CD4-positive, alpha-beta T cell (primary cell): ENCODE measurements around the gene CD247. TPM values are rescaled to one million over a fixed set of nuclear protein-coding genes. Genes with fewer than 3 reads are reported as not detected.

Experiments
- ATAC-seq: fragments of 200-7000 bp; cut with Tn5 transposase; one replicate; pipeline ENCODE4 v1.10.0; 2022; ENCODE audit warnings: mild to moderate bottlenecking; ENCODE audit not compliant: poor library complexity
- CTCF ChIA-PET: fragments of 350-600 bp; sonication (Branson Sonifier 250); formaldehyde crosslinking; loops from one replicate; lab custom pipeline; 2021; ENCODE audit warnings: antibody characterized with exemption, inconsistent platforms; lab: Charles Lee
- POLR2A ChIA-PET: fragments of 350-600 bp; sonication (Branson Sonifier 250); formaldehyde crosslinking; loops from one replicate; lab custom pipeline; 2021; ENCODE audit warnings: antibody characterized with exemption, inconsistent platforms; lab: Charles Lee
- DNase-seq, 14 experiments: peaks; one replicate each; pipeline ENCODE4 v3.0.0-alpha.2; 2013 to 2020; ENCODE audit warnings: mixed read lengths in 2 of 14
- H3K27ac ChIP-seq, 2 donors: one replicate each; pipeline versions ENCODE4 v1.5.1 to v1.7.0; 2013; ENCODE audit warnings: low read length in 2 of 2, low read depth in 1 of 2, mild to moderate bottlenecking in 1 of 2
- H3K27me3 ChIP-seq, 2 experiments: 1 replicate in 1 of 2; 2 replicates in 1 of 2; pipeline versions ENCODE4 v1.6.1 to v1.7.0; 2013; ENCODE audit warnings: low read length in 2 of 2, control low read depth in 1 of 2, mild to moderate bottlenecking in 1 of 2, moderate library complexity in 1 of 2; ENCODE audit not compliant: insufficient read depth in 2 of 2, control insufficient read depth in 1 of 2
- H3K36me3 ChIP-seq: one replicate; pipeline ENCODE4 v1.6.1; 2013; ENCODE audit warnings: low read length, control low read depth; ENCODE audit not compliant: insufficient read depth
- H3K4me1 ChIP-seq: one replicate; pipeline ENCODE4 v1.6.1; 2013; ENCODE audit warnings: low read length, control low read depth; ENCODE audit not compliant: insufficient read depth
- H3K4me3 ChIP-seq: one replicate; pipeline ENCODE4 v1.5.1; 2013; ENCODE audit warnings: mild to moderate bottlenecking, low read length, moderate library complexity
- H3K9me3 ChIP-seq, 2 experiments: 1 replicate in 1 of 2; 2 replicates in 1 of 2; pipeline versions ENCODE4 v1.6.1 to v1.7.0; 2013; ENCODE audit warnings: low read length in 2 of 2, mild to moderate bottlenecking in 2 of 2, control low read depth in 1 of 2, moderate library complexity in 1 of 2; ENCODE audit not compliant: control insufficient read depth in 1 of 2, insufficient read depth in 1 of 2
- H3K27ac Mint-ChIP-seq: one replicate; pipeline ENCODE4 v1.8.0; 2020; ENCODE audit warnings: mixed read lengths
- H3K27me3 Mint-ChIP-seq: one replicate; pipeline ENCODE4 v1.8.0; 2021; ENCODE audit warnings: mixed read lengths
- H3K36me3 Mint-ChIP-seq: one replicate; pipeline ENCODE4 v1.8.0; 2021; ENCODE audit warnings: low read depth, mixed read lengths
- H3K4me1 Mint-ChIP-seq: one replicate; pipeline ENCODE4 v1.8.0; 2021; ENCODE audit warnings: low read depth, mixed read lengths
- H3K4me3 Mint-ChIP-seq: one replicate; pipeline ENCODE4 v1.8.0; 2020; ENCODE audit warnings: mild to moderate bottlenecking, mixed read lengths
- H3K9me3 Mint-ChIP-seq: one replicate; pipeline ENCODE4 v1.8.0; 2020; ENCODE audit warnings: mixed read lengths
- intact Hi-C, 2 experiments: fragments of 100-400 bp; cut with DNase I in 1 of 2; cut with micrococcal nuclease in 1 of 2; formaldehyde crosslinking; loops; one replicate each; pipeline versions ENCODE4 v1.15.1 to v1.9.0; 2023 to 2025; cut with DNase I, micrococcal nuclease
- total RNA-seq, 174 experiments: library from RNA in 2 of 174; stranded (reverse) in 2 of 174; gene quantifications; one replicate each; pipeline ENCODE4 v1.2.3 and lab custom pipeline; 2021 to 2026
- TF ChIP-seq, protein P1 (sequence below): fragments of 200-600 bp; IDR thresholded peaks from one replicate; pipeline ENCODE4 v1.8.0; 2022; ENCODE audit warnings: antibody characterized with exemption, mild to moderate bottlenecking

Gene CD247
- total RNA-seq, 2 experiments from 2014 or later, result 355 to 378 TPM

DNA sequence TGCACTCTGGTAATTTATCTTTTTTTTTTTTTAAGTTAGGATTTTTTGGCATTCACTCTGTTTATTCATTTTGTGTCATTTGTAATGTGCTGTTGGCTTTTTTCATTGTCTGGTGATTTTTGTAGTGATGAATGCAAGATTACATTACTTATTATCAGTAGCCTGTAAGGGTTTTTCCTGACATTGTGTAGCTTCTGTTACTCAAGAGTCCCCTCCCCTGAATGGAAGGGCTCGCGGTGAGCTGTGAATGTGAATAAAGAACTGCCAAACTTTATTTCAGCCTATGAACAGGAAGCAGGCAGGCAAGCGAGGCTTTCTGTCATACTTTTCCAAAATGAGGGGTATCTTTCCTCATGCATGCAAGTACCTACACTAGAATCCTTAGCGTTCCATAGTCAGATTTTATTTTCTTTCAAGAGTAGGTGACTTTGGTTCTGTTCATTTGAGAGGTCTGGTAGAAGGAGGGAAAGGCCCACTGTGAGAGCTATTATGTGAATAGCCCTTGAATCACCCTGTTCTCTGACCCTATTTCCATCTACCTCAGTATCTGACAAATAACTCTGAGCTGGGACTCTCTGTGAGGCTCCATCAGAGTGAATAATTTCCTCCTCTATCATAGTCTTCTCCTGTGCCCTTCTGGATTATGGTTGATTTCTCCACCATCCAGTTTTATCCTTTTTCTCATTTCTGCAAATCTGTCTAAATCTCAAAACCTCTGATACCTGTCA lies 114.0 kb downstream of the CD247 start:
- H3K27ac Mint-ChIP-seq, result no peak overlapping the region
- CTCF ChIA-PET, result interaction anchor here (3.8 kb wide), 1 partner anchor 130 kb away, joined by 17 read pairs; no protein-coding TSS in a partner anchor

DNA sequence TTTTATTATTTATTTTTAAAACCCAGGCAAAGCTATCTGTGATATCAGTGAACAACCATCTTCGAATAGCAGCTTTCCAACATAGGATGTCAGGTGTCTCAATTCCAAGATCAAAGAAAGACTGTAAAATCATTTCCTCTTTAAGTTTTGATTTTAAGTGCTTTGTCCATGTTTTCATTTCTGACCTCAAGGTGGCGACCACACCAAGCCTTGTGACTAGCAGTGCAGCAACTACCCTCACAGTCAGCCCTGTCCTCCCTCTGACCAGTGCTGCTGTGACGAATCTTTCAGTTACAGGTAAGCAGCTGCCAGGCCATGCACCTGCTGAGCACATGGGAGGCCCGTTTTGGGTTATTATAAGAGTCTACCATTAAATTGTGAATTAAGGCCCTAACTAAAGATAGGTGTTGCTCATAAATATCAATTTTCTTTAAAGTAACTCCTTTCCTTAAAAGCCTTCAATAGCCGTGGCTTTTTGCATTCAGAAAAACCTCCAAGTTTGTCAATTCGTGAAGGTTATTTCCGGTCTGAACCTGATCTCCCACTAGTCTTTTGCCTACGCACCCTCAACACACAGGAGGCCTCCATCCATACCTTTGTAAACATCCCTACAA lies 117.0 kb downstream of the CD247 start:
- ChIA-PET POLR2A (interaction anchor here (0.6 kb wide), 1 partner anchor 16 kb away, joined by 3 read pairs; no protein-coding TSS in a partner anchor), CTCF (interaction anchor here (0.9 to 3.8 kb wide), 10 partner anchors 8 to 154 kb away, joined by 3 to 17 read pairs (median 3); partner anchors contain the start of gene CD247)
- TF ChIP-seq, protein P1, sequence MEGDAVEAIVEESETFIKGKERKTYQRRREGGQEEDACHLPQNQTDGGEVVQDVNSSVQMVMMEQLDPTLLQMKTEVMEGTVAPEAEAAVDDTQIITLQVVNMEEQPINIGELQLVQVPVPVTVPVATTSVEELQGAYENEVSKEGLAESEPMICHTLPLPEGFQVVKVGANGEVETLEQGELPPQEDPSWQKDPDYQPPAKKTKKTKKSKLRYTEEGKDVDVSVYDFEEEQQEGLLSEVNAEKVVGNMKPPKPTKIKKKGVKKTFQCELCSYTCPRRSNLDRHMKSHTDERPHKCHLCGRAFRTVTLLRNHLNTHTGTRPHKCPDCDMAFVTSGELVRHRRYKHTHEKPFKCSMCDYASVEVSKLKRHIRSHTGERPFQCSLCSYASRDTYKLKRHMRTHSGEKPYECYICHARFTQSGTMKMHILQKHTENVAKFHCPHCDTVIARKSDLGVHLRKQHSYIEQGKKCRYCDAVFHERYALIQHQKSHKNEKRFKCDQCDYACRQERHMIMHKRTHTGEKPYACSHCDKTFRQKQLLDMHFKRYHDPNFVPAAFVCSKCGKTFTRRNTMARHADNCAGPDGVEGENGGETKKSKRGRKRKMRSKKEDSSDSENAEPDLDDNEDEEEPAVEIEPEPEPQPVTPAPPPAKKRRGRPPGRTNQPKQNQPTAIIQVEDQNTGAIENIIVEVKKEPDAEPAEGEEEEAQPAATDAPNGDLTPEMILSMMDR, result peak; percentile 77
- no peaks in the 10 kb centered on the region for H3K9me3 Mint-ChIP-seq
- Histone ChIP-seq H3K4me1 (no peaks in the 10 kb centered on the region), H3K9me3 (no peaks in the 10 kb centered on the region), H3K27ac (no peak overlapping the region), H3K36me3 (peaks cover 24% of the 10 kb centered on the region), H3K27me3 (no peaks in the 10 kb centered on the region), H3K4me3 (no peak overlapping the region)
- no peak overlapping the region for H3K27ac Mint-ChIP-seq
- H3K4me3 Mint-ChIP-seq, result no peak overlapping the region
- H3K27me3 Mint-ChIP-seq, result no peaks in the 10 kb centered on the region
- no peaks in the 10 kb centered on the region for H3K4me1 Mint-ChIP-seq
- ATAC-seq, result peak; percentile 58
- intact Hi-C loops, result loop anchor here (1.0 to 5.0 kb wide), 3 partner anchors 41 to 132 kb away; no protein-coding TSS in a partner anchor
- H3K36me3 Mint-ChIP-seq, result peaks cover 82% of the 10 kb centered on the region
- DNase-seq, result peak in 13 of 14 experiments; percentile 17 to 76 (median 37)

More for the DNA sequence above, 114.0 kb downstream of the CD247 start:
- Mint-ChIP-seq H3K27me3 (no peaks in the 10 kb centered on the region), H3K4me1 (no peaks in the 10 kb centered on the region), H3K9me3 (no peaks in the 10 kb centered on the region), H3K36me3 (peaks cover 78% of the 10 kb centered on the region), H3K4me3 (no peak overlapping the region)
- no peak overlapping the region for H3K4me3 ChIP-seq
- DNase-seq (no peak), ATAC-seq (no peak)
- peaks cover 13% of the 10 kb centered on the region for H3K36me3 ChIP-seq
- no peaks in the 10 kb centered on the region for H3K9me3 ChIP-seq
- TF ChIP-seq, protein P1, result no peak
- no peaks in the 10 kb centered on the region for H3K4me1 ChIP-seq
- no peaks in the 10 kb centered on the region for H3K27me3 ChIP-seq
- POLR2A ChIA-PET, result no interaction called here
- H3K27ac ChIP-seq, result no peak overlapping the region
- intact Hi-C loops, result loop anchor here in 1 of 2 experiments (5.0 kb wide), 1 partner anchor 38 kb away; no protein-coding TSS in a partner anchor

DNA sequence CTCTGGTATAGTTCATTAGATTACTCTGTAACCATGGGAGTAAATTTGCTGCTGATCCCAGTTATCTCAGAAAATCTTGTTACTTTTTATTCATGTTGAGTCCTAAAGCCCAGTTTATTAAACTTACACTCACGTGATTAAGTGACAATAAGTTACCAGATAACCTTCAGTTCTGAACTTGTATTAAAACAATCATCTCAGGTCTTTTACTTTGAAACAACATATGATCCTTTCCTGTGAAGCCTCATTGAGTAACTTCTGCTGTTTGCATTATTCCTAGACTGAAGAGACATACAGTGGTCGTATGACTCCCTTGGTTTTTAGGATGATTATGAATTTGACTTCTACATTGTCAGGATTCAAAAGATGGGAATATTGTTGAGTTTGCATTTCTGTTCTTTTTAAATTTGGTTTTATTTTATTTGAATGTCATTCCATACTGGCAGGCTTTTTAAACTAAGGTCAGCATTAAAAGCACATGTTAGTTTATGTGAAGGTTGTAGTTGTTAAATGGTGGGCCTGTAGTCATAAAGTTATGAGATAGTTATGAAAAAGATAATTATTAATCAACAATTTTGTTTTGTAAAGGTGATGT lies 117.9 kb downstream of the CD247 start:
- H3K27ac Mint-ChIP-seq, result no peak overlapping the region
- DNase-seq, result no peak
- H3K4me1 ChIP-seq, result no peaks in the 10 kb centered on the region
- H3K9me3 Mint-ChIP-seq, result no peaks in the 10 kb centered on the region
- peaks cover 19% of the 10 kb centered on the region for H3K36me3 ChIP-seq
- peaks cover 81% of the 10 kb centered on the region for H3K36me3 Mint-ChIP-seq
- H3K9me3 ChIP-seq, result no peaks in the 10 kb centered on the region
- intact Hi-C loops, result loop anchor here in 1 of 2 experiments (2.0 to 5.0 kb wide), 2 partner anchors 42 to 132 kb away; no protein-coding TSS in a partner anchor
- ChIA-PET POLR2A (no interaction called here), CTCF (interaction anchor here (0.7 to 3.8 kb wide), 9 partner anchors 47 to 140 kb away, joined by 3 to 17 read pairs (median 4); partner anchors contain the start of gene CD247)
- no peak overlapping the region for H3K4me3 Mint-ChIP-seq
- no peak overlapping the region for H3K27ac ChIP-seq
- no peaks in the 10 kb centered on the region for H3K4me1 Mint-ChIP-seq
- no peaks in the 10 kb centered on the region for H3K27me3 Mint-ChIP-seq
- no peak for ATAC-seq
- TF ChIP-seq, protein P1, result no peak
- H3K4me3 ChIP-seq, result no peak overlapping the region
- no peaks in the 10 kb centered on the region for H3K27me3 ChIP-seq
